ENCODE results near the gene SCAI. TPM values are rescaled to one million over a fixed set of nuclear protein-coding genes. Genes with fewer than 3 reads are reported as not detected.
"Not testable (repeated sequence)": the region's sequence is repeated elsewhere in the genome, so short reads cannot be mapped to it uniquely, and the experiment has no call there.

The SCAI gene
- total and polyA plus RNA-seq, 9 of the 15 experiments (the other 6 are each of a cell fraction or from before 2014, with no cell fraction given), result 0.70 to 12.4 (median 4.2) TPM

DNA sequence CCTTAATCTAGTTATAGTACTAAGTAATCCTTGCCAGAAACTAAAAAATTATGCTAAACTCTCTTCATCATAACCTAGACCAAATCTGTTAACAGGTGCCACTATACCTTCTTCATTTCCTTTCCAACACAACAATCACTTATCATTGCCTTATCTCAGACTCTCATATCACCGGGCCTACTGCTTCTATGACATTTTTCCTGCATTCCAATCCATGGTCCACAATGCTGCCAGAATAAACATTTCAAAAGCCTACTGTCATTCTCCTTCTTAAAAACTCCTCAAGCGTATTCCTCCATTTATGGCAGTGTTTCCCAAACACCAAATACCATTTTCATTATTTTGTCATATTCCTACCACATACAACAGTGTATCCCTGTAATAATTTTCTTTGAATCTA is 39.7 kb upstream of the SCAI start (continued):
- no peak for TF ChIP-seq MTA1 (IDR thresholded peaks at IDR 0.05; ENCODE audit: borderline replicate concordance)

GRCh38 chr9:125181756-125182155 is 38.4 kb upstream of the SCAI start:
- H3K27ac ChIP-seq (ENCODE audit: extremely low read depth, low read depth, low read length); H3K4me2 ChIP-seq (ENCODE audit: insufficient read depth, low read length); DNase-seq (ENCODE audit: extremely low read depth in 1 of 4, low spot score in 3 of 4); in situ Hi-C loops (cut with MboI); H3K36me3 ChIP-seq (ENCODE audit: control insufficient read depth, insufficient read depth, low read length); H2AFZ ChIP-seq (ENCODE audit: low read depth, low read length); H3K9me3 ChIP-seq (replicated peaks; ENCODE audit: control insufficient read depth, insufficient read depth, low read depth, low read length); intact Hi-C loops (cut with micrococcal nuclease); H3K27me3 ChIP-seq (ENCODE audit: control insufficient read depth in 2 of 2, insufficient read depth in 2 of 2, low read length in 2 of 2); H3K4me3 ChIP-seq; POLR2A ChIA-PET; ATAC-seq; H3K4me1 ChIP-seq (replicated peaks in 1 of 2; ENCODE audit: control insufficient read depth in 2 of 2, insufficient read depth in 2 of 2, low read length in 2 of 2); H4K20me1 ChIP-seq (replicated peaks; ENCODE audit: control insufficient read depth, insufficient read depth, low read length); BruUV-seq (replicated peaks); FAIRE-seq; H3K9me1 ChIP-seq (ENCODE audit: control insufficient read depth, insufficient read depth, low read length); H3K9ac ChIP-seq (ENCODE audit: insufficient read depth in 1 of 2, low read depth in 2 of 2, low read length in 2 of 2); CTCF ChIA-PET (ENCODE audit: low intra/inter-chr PET ratio): not testable (repeated sequence)
- 82% methylated on average over 4 of the region's 4 CpGs for WGBS (ENCODE audit: insufficient coverage, low coverage, missing lambda C conversion rate)
- H3K79me2 ChIP-seq (ENCODE audit: control insufficient read depth, insufficient read depth, low read length), result peaks cover 95% of the 10 kb centered on the region

DNA sequence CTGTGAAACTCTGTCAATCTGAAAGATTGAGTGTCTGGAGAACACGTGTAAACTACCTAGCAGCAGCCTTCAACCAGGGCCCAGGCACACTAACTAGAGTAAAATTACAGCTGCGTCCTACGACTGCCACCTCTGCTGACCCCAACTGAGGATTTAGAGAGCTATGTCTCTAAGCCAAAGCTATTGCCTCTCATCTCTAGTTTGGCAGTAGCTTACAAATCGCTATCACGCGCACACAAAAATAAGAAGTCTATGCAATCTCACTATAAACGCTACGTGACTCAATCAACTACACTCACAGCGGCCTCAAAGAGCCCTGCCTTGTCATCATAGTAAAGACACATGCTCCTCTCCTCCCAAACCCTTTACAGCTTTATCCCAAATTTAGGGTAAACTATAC is 37.5 kb upstream of the SCAI start:
- CTCF ChIA-PET (ENCODE audit: low intra/inter-chr PET ratio), result no interaction called here

More for the DNA sequence above, 37.5 kb upstream of the SCAI start:
- in situ Hi-C loops (cut with MboI) (no loop called here), intact Hi-C loops (cut with micrococcal nuclease) (no loop called here)
- Histone ChIP-seq H3K4me2 (ENCODE audit: insufficient read depth, low read length) (no peak overlapping the region), H3K36me3 (ENCODE audit: control insufficient read depth, insufficient read depth, low read length) (peaks cover 9% of the 10 kb centered on the region; the same call in 1 of the 3 replicates), H3K4me3 (no peak overlapping the region), H4K20me1 (replicated peaks; ENCODE audit: control insufficient read depth, insufficient read depth, low read length) (no peaks in the 10 kb centered on the region), H3K4me1 (replicated peaks in 1 of 2; ENCODE audit: control insufficient read depth in 2 of 2, insufficient read depth in 2 of 2, low read length in 2 of 2) (peaks cover 9 to 13% of the 10 kb centered on the region in 2 experiments; a peak in 4 of 5 replicates), H3K27me3 (ENCODE audit: control insufficient read depth in 2 of 2, insufficient read depth in 2 of 2, low read length in 2 of 2) (no peaks in the 10 kb centered on the region), H3K9ac (ENCODE audit: insufficient read depth in 1 of 2, low read depth in 2 of 2, low read length in 2 of 2) (no peak overlapping the region), H3K79me2 (ENCODE audit: control insufficient read depth, insufficient read depth, low read length) (peaks cover 95% of the 10 kb centered on the region), H2AFZ (ENCODE audit: low read depth, low read length) (no peak overlapping the region), H3K9me3 (replicated peaks; ENCODE audit: control insufficient read depth, insufficient read depth, low read depth, low read length) (no peaks in the 10 kb centered on the region), H3K9me1 (ENCODE audit: control insufficient read depth, insufficient read depth, low read length) (no peaks in the 10 kb centered on the region), H3K27ac (ENCODE audit: extremely low read depth, low read depth, low read length) (no peak overlapping the region)
- TF ChIP-seq BMI1 (IDR thresholded peaks at IDR 0.05; ENCODE audit: low read length) (no peak), ESRRB (CRISPR knock-in tag; IDR thresholded peaks at IDR 0.05; ENCODE audit: borderline replicate concordance) (no peak), ZNF318 (IDR thresholded peaks at IDR 0.05; ENCODE audit: borderline replicate concordance in 1 of 2, low read depth in 1 of 2) (no peak), TBP (optimal IDR thresholded peaks at IDR 0.05; ENCODE audit: low read depth, low read length) (no peak), PURB (CRISPR knock-in tag; IDR thresholded peaks at IDR 0.05; ENCODE audit: low read depth) (no peak)
- ATAC-seq (no peak), FAIRE-seq (no peak), DNase-seq (ENCODE audit: extremely low read depth in 1 of 4, low spot score in 3 of 4) (no peak)
- WGBS (ENCODE audit: insufficient coverage, low coverage, missing lambda C conversion rate), result 88% methylated on average over 9 of the region's 9 CpGs
- BruUV-seq (replicated peaks), result no TSS peak
- POLR2A ChIA-PET, result interaction anchor here (0.7 to 1.0 kb wide), 2 partner anchors 10 to 61 kb away, joined by 3 read pairs; partner anchors contain the start of gene HSPA5

Data from K562 (cell line).